K562 (cell line): ENCODE measurements around the gene PPP1R3C. TPM values are rescaled to one million over a fixed set of nuclear protein-coding genes. Genes with fewer than 3 reads are reported as not detected.

Experiments
- CEBPG ChIP-seq, 3 experiments: fragments of 200-800 bp in 1 of 3; sonication (Bioruptor generic) in 1 of 3; sonication (generic) in 1 of 3; formaldehyde crosslinking in 1 of 3; IDR thresholded peaks in 2 of 3; conservative IDR thresholded peaks in 1 of 3; 2 replicates each; pipeline versions ENCODE4 v1.6.1 to v1.8.0; 2016 to 2022; ENCODE audit warnings: missing compliant biosample characterization in 2 of 3, missing genetic modification characterization in 2 of 3, mild to moderate bottlenecking in 1 of 3, missing genetic modification reagents in 1 of 3
- CREB5 ChIP-seq: fragments of 250-450 bp; sonication (Bioruptor Pico); IDR thresholded peaks from 2 replicates; pipeline ENCODE4 v1.5.0; 2020; ENCODE audit warnings: mild to moderate bottlenecking
- ETV5 ChIP-seq: sonication (generic); formaldehyde crosslinking; IDR thresholded peaks from 2 replicates; pipeline ENCODE4 v1.4.0; 2020; ENCODE audit warnings: low read depth, mild to moderate bottlenecking, missing genetic modification reagents
- FOXP1 ChIP-seq: sonication (generic); formaldehyde crosslinking; IDR thresholded peaks from 2 replicates; pipeline ENCODE4 v1.8.0; 2022; ENCODE audit warnings: mild to moderate bottlenecking, missing genetic modification reagents
- ILK ChIP-seq: fragments of 450-650 bp; IDR thresholded peaks from 2 replicates; pipeline ENCODE4 v1.6.1; 2016; ENCODE audit warnings: missing genetic modification characterization, low read depth, mild to moderate bottlenecking, missing compliant biosample characterization, moderate library complexity, borderline replicate concordance
- PRPF4 ChIP-seq: fragments of 200-400 bp; formaldehyde crosslinking; IDR thresholded peaks from one replicate; pipeline ENCODE4 v1.6.1; 2017; ENCODE audit warnings: low read length, low read depth, mild to moderate bottlenecking; ENCODE audit not compliant: insufficient read depth, poor library complexity, severe bottlenecking
- TFE3 ChIP-seq: fragments of 450-650 bp; formaldehyde crosslinking; IDR thresholded peaks from 2 replicates; pipeline ENCODE4 v1.4.0; 2020; ENCODE audit warnings: mild to moderate bottlenecking, mixed read lengths
- WHSC1 ChIP-seq: IDR thresholded peaks from one replicate; pipeline ENCODE4 v1.6.1; 2012; ENCODE audit warnings: low read length, control low read depth, inconsistent platforms
- ZNF316 ChIP-seq: fragments of 450-650 bp; IDR thresholded peaks from 2 replicates; pipeline ENCODE4 v1.6.1; 2016
- ZNF407 ChIP-seq: fragments of 450-650 bp; IDR thresholded peaks from 2 replicates; pipeline ENCODE4 v1.6.1; 2016; ENCODE audit warnings: low read depth
- ZNF655 ChIP-seq: fragments of 250-450 bp; sonication (Bioruptor Pico); IDR thresholded peaks from 2 replicates; pipeline ENCODE4 v1.5.0; 2021
- polyA plus RNA-seq, 8 experiments: library from polyadenylated mRNA; depleted of rRNA in 4 of 8; stranded (reverse) in 5 of 8; unstranded in 3 of 8; fragments of >200 nt; fragmentation: Nextera tagmentation in 2 of 8; fragmentation: Illumina TruSeq in 1 of 8; extraction: Ambion mirVana in 2 of 8; extraction: Trizol in 1 of 8; gene quantifications; 2 replicates each; pipeline versions ENCODE4 v1.2.1 to v1.2.3, GENCODE V29; 2011 to 2014; ENCODE audit warnings: inconsistent platforms in 1 of 8, missing spikeins in 1 of 8
- total RNA-seq, 7 experiments: library from RNA; depleted of rRNA in 6 of 7; stranded (reverse); fragments of >200 nt in 6 of 7; fragmentation: Illumina TruSeq in 2 of 7; extraction: Trizol in 2 of 7; gene quantifications; 2 replicates each; pipeline versions ENCODE4 v1.2.1 to v1.2.3, GENCODE V29; 2011 to 2021; ENCODE audit warnings: low replicate concordance in 1 of 7

Gene PPP1R3C
- total and polyA plus RNA-seq, 9 of the 15 experiments (the other 6 are each of a cell fraction or from before 2014, with no cell fraction given) = 0.06 to 0.24 (median 0.12) TPM; not detected in 3

GRCh38 chr10:91590904-91591796 is 41.7 kb downstream of the PPP1R3C start (continued):
- TF ChIP-seq CEBPG (CRISPR knock-in tag; IDR thresholded peaks at IDR 0.05) (no peak), CEBPG (tag; conservative IDR thresholded peaks at IDR 0.05 in 1 of 2, IDR thresholded peaks at IDR 0.05 in 1 of 2) (no peak), PRPF4 (no peak), TFE3 (CRISPR knock-in tag) (no peak), CREB5 (CRISPR knock-in tag) (no peak), ETV5 (CRISPR knock-in tag) (no peak), ILK (no peak), WHSC1 (no peak), ZNF407 (no peak), FOXP1 (CRISPR knock-in tag) (no peak), ZNF655 (CRISPR knock-in tag) (no peak), ZNF316 (no peak)
